ENCODE results near the gene ELOB.

ELOB gene

DNA sequence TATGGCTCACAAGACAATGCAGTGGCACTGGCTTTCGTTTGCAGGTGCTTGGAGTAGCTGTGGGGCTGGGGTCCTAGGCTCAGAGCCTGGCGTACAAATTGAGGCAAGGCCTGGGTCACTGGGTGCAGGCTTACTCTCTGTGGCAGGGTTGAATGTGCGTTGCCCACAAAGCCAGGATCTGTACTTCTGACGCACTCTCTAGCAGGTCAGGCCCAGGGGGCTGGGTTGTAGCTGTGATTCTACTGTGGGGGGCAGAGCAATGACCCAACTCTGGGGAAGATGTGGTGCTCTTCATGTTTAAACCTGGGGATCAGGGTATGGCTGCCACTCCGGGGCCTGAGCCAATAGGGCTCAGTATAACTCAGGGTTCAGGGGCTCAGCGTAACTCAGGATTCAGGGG, 33.6 kb upstream of the ELOB start:
- DNase-seq (ENCODE audit: low read depth): no peak

DNA sequence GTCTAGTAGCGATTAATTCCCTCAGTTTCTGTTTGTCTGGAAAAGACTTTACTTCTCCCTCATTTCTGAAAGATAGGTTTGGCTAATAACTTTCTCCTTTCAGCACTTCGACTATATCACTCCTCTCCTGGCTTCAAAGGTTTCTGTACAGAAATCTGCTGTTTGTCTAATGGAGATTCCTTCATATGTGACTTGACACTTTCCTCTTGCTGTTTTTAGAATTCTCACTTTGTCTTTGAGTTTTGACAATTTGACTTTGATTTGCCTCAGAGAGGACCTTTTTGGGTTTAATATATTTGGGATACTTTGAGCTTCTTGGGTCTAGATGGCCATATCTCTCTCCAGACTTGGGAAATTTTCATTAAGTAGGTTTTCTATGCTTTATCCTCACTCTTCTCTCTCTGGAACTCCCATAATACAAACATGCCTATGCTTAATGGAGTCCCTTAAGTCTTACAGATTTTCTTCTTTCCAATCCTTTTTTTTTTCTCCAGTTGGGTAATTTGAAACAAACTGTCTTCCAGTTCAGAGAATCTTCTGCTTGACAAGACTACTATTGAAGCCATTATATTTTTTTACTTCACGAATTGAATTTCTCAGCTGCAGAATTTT, 32.2 kb upstream of the ELOB start:
- DNase-seq (ENCODE audit: low read depth): no peak

DNA sequence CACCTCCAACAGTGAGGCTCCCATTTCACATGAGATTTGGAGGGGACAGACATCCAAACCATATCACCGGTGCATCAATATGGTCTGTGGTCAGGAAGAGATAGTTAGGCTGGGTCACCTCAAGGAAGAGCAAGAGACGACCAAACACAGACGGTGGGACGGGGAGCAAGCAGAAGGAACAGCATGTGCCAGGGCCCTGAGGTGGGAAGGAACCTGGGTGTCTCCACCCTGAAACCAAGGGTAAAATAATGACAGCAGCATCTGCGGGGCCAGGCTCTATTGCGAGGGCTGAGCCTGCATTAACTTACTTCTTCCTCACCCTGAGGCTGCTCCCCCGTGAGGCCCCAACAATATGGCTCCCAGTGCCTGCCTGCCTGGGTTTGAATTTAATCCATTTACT, 31.1 kb upstream of the ELOB start:
- DNase-seq (ENCODE audit: low read depth): no peak

DNA sequence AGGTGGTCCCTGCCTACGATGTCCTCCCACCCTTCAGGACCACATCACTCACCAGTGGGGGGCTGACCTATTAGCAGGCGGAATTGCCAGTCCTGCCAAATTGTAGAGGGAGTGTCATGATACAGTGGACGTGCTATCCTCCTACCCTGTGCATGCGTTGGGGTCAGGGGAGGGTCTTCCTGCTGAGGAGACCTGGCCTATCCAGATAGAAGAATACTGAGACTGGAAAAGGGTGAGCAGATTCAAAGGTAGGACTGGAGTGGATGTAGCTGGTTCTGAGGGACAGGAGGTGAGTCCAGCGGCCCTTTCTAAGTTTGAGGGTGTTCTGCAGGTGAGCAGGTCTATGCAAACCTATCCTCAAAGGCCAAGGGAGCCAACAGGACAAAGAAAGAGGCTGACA, 29.2 kb upstream of the ELOB start:
- no peak for DNase-seq (ENCODE audit: low read depth)

DNA sequence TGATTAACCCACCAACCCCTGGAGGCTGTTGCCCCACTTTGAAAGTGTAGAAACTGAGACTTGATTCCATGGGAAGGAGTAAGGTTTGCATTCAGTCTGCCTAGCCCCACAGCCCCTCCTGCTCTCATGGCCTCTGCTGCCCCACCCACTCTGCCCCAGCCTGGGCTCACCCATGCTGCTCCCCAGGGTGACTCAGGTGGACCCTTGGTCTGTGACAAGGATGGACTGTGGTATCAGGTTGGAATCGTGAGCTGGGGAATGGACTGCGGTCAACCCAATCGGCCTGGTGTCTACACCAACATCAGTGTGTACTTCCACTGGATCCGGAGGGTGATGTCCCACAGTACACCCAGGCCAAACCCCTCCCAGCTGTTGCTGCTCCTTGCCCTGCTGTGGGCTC, 27.6 kb upstream of the ELOB start:
- DNase-seq (ENCODE audit: low read depth): no peak

DNA sequence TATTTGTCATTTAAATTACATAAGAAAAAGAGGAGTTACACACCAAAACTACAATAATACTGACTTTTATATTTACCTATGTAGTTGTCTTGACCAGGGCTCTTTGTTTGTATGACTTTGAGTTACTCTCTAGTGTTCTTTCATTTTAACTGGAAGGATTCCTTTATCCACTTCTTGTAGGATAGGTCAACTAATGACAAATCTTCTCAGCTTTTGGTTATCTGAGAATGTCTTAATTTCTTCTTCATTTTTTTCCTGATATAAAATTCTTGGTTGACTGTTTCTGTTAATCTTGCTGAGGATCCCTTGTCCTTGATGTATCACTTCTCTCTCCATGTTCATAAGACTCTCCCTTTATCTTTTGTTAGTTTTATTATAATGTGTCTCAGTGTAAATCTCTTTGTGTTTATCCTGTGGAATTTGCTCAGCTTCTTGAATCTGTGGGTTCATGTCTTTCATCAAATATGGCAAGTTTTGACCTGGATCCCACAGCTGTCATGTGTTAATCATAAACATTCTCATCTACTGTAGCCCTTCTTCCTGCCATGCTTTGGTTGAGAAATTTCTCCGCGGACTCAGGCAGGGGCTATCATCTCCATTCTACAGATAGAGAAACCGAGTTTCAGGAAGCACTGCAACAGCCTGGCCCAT, 26.6 kb upstream of the ELOB start:
- DNase-seq (ENCODE audit: low read depth): no peak

DNA sequence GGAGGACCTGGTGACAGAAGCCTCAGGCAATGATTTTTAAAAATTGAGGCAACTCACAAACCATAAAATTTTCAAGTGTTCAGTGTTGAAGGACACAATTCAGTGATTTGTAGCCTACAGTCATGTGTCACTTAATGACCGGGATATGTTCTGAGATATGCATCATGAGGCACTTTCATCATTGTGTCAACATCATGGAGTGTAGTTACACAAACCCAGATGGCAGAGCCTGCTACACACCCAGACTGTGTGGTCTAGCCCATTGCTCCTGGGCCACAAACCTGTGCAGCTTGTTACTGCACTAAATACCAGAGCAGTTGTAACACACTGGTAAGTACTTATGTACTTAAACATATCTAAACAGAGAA, 22.8 kb upstream of the ELOB start:
- DNase-seq (ENCODE audit: low read depth): no peak

DNA sequence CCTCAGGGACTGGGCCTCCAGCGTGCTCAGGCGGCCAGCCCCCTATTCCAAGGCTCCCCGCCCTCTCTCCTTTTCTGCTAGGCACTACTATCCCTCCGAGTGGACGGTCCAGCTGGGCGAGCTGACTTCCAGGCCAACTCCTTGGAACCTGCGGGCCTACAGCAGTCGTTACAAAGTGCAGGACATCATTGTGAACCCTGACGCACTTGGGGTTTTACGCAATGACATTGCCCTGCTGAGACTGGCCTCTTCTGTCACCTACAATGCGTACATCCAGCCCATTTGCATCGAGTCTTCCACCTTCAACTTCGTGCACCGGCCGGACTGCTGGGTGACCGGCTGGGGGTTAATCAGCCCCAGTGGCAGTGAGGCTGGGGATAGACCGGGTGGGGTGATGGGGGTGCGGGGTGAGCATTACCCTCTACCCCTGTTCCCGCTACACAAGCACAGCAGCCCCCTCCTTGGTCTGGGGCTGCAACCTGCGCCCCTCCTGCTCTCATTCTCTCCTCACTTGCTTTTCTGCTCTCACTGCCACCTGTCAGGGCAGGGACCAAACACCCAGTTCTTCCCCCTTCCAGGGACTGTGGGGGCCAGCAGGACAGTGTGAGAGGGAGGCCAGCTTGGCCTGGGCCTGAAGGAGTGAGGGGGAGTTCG, 22.3 kb upstream of the ELOB start:
- DNase-seq (ENCODE audit: low read depth): no peak

DNA sequence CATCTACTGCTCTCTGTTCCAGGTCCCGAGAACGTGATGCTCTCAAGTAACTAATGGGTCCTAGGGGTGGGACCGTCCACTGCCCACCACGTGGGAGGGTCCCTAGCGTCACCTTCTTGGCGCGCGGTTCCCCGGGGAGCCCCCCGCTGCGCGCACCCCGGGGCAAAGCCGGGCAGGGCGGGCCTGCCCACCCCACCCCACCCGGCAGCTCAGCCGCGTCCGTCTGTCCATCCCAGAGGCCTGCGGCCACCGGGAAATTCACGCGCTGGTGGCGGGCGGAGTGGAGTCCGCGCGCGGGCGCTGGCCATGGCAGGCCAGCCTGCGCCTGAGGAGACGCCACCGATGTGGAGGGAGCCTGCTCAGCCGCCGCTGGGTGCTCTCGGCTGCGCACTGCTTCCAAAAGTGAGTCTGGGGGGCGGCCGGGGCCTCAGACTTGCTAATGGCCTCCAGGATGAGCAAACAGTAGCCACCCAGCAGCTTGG, 21.7 kb upstream of the ELOB start:
- no peak for DNase-seq (ENCODE audit: low read depth)

DNA sequence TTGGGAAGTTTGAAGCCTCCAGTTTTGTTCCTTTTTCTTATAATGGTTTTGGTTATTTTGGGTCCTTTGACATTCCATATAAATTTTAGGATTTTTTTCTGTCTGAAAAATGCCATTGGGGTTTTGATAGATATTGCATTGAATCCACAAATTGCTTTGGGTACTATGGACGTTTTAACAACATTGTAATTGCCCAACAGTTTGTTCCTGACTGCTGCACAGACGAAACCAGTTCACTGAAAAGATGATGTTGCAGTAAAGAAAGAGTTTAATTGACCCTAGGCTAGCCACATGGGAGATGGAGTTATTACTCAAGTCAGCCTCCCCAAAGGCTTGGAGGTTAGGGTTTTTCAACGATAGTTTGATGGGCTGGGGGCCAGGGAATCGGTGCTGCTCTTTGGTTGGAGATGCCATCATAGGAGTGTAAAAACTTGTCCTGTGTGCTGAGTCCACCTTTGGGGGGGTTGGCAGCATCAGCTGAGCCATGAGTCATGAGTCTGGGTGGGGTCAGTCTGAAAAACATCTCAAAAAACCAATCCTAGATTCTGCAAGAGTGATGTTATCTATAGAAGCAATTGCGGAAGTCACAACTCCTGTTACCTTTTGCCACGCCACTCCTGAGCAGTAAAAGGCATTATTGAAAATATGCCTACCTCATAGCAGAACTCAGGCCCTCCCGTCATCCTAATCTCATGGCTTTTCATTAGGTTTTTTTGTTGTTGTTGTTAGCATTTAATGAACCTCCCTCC, 18.5 kb upstream of the ELOB start:
- DNase-seq (ENCODE audit: low read depth): no peak

DNA sequence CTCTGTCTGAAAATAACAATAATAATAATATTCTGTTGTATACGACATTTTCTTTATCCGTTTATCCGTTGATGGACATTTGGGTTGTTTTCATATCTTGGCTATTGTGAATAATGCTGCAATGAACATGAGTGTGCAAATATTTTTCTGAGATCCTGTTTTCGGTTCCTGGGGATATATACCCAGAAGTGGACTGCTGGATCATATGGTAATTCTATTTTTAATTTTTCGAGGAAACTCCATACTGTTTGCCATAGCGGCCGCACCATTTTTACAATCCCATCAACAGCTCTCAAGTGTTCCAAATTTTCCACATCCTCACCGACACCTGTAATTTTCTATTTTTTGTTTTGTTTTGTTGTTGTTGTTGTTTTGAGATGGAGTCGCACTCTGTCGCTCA, 15.9 kb upstream of the ELOB start:
- DNase-seq (ENCODE audit: low read depth): no peak

DNA sequence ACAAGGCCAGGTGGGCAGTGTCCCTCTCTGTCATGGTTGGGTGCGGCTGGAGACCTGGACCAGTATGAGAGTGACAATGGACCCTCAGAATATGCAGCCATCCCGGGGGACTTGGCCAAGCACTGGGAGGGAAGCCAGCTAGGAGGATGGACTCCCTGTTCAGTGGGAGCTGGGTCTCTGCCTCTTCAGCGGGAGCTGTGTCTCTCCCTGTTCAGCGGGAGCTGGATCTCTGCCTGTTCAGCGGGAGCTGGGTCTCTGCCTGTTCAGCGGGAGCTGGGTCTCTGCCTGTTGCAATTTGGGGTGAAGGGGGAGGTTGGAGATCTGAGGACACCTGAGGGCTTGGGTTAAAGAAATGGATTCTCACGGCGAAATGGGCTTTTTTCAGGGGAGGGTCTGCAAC, 14.1 kb upstream of the ELOB start:
- DNase-seq (ENCODE audit: low read depth): no peak

DNA sequence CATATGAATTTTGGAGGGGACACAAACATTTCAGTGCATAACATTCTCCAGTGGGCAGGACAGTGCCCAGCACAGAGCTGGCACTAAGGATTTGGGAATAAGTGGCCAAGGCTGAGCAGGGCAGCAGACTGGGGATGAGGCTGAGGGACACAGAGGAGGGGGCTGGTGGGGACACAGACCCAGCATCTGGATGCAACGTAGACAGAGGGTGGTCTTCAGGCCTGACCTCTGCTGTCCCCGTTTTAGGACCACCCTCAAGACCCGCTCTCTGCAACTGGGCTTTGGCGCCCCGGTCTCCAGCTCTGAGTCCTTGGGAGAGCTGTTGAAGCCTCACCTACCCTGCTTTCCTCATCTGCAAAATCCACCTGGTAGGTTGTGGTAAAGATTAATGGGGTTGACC, 13.6 kb upstream of the ELOB start:
- no peak for DNase-seq (ENCODE audit: low read depth)

DNA sequence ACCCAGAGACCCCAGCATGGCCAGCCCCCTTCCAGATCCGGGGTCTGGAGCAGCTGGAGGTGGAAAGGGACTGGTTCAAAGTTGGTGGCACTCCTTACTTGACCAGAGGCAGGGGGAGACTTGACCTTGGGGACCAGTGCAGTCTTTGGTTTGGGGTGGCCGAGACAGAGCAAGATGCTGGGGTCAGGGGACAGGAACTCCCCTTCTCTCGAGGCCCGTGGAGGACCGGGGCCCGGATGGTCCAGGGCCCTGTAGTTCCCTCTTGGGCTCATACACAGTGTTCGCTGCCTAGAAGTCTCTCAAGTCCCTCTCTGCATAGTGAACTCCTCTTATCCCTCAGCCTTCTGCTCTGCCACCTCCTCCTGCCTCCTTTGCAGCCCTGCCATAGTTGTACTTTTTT, 10.9 kb upstream of the ELOB start:
- DNase-seq (ENCODE audit: low read depth): no peak

DNA sequence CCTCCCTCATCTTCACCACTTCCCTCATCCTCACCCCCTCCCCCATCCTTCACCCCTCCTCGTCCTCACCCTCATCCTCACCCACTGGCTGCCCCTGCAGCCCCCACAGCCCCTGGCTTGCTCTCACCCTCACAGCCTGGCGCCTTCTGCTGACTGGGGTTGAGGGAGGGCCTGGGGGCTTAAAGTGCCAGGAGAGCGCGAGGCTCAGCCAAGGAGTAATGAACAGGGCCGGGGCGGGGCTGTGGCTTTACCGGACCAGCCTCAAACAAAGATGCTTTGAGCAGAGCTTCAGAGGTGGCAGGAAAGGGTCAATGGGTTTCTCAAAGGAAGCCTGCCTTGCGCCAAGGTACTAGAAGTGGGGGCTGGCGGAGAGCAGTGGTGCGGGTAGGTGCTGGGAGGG, 10.3 kb upstream of the ELOB start, which contains the start of gene PRSS33:
TSS of gene PRSS33 (minus strand) at position 155 of the 400 bp plus-strand sequence. CDS start 1,013 bp downstream, outside the sequence.
- no peak for DNase-seq (ENCODE audit: low read depth)

DNA sequence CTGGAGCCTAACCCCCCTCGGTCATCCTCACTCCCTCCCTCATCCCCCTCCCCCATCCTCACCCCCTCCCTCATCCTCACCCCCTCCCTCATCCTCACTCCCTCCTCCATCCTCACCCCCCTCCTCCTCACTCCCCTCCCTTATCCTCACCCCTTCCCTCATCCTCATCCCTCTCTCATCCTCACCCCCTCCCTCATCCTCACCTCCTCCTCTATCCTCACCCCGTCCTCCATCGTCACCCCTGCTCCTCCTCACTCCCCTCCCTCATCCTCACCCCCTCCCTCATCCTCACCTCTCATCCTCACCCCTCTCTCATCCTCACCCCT, 9.7 kb upstream of the ELOB start:
- no peak for DNase-seq (ENCODE audit: low read depth)

DNA sequence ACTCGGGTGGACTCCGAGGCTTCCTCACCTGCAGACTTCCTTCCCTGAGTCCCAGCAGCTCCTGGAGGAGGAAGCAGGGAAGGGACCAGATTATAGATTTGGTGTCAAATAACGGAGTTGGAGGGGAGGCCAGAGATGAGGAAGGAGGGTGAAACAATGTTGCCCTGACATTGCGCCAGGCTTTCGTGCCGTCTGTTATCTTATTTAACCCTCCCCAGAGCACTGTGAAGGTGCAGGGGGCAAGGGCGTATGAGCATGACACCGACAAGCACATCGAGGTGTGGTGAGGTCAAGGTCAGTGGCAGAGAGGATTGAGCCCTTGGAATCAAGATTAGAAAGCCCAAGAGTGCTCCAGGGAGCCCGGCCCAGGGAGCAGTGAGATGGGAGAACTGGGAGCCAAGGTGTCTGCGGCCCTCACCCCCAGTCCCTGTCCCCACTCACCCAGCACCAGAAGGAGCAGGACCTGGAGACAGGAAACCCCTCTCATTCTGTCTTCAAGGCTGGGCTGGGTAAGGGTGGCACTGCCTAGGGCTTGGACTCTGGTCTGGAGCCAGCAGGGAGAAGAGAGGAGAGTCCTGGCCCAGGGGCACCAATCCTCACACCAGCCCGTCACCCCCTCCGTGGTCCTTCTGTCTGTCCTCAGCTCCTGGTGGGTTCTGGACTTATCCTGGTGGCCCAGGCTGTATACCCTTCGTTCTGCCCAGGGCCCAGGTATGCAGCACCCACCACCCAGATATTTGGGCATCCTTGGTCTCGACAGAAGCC, 9.2 kb upstream of the ELOB start:
- DNase-seq (ENCODE audit: low read depth): no peak

DNA sequence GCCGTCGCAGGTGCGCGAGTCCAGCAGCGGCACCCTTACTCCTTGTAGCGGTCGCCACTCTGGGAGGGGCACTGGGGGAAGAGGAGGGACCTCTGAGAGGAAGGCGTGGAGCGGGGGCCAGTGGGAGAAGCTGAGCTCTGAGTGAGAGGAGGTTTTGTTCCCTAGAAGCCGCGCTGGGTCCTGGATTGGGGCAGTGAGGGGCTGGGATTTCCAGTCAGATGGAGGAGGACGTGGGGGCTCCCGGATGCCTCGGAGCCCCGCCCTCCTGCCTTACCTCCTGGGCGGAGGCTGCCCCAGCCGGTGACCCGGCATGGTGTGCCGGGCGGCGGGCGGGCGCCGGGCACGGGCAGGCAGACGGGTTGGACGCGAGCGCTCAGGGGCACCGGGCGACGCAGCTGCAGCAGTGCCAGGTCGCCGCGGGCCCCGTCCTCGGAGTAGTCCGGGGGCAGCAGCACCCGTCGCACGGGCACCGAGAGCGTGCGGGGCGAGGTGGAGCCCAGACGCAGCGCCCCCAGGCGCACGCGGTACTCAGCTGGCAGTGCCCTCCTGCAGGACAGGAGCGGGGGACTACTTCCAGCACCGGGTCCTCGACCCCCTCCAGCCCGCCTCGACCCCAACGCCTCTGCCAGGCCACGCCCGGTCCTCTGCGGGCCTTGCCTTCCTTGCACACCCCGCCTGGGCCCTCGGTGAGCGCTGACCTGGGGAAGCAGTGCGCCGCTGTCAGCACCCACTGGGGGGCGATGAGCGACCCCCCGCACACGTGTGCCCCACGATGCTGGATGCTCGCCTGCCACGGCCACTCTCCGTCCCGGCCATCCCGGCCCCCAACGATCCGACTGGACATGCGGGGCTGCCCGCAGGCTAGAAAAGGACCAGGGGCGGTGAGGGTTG, 8.3 kb upstream of the ELOB start:
- no peak for DNase-seq (ENCODE audit: low read depth)

DNA sequence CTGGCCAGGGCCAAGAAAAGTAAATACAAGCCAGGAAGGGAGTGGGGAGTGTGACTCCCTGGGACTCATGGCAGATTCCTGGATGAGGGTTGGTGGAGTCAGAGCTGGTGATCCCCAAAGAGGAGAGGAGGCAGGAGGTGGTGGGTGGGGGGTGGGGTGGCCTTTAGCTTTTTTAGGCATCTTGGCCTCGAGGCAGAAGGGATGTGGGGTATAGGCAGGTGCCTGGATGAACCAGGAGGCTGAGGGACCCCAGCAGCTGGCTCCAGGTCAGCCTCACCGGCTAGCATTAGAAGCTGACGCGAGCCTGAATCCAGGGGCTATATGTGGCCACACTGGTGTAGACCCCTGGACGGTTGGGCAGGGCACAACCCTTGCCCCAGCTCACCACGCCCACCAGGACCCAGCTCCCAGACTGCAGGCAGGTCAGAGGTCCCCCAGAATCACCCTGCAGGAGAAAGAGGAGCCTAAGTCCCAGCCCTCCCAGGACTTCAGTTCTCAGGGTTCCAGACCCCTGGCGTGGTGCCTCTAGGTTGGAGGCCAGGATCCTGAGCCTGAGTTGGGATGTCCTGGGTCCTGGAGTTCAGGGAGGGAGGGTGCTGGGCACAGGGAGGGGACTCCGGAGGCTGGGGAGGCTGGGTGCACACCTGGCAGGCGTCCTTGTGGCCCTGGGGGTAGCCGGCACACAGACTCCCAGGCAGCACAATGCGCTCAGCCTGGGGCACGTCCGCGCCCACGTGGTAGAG, 7.4 kb upstream of the ELOB start:
- DNase-seq (ENCODE audit: low read depth): no peak

DNA sequence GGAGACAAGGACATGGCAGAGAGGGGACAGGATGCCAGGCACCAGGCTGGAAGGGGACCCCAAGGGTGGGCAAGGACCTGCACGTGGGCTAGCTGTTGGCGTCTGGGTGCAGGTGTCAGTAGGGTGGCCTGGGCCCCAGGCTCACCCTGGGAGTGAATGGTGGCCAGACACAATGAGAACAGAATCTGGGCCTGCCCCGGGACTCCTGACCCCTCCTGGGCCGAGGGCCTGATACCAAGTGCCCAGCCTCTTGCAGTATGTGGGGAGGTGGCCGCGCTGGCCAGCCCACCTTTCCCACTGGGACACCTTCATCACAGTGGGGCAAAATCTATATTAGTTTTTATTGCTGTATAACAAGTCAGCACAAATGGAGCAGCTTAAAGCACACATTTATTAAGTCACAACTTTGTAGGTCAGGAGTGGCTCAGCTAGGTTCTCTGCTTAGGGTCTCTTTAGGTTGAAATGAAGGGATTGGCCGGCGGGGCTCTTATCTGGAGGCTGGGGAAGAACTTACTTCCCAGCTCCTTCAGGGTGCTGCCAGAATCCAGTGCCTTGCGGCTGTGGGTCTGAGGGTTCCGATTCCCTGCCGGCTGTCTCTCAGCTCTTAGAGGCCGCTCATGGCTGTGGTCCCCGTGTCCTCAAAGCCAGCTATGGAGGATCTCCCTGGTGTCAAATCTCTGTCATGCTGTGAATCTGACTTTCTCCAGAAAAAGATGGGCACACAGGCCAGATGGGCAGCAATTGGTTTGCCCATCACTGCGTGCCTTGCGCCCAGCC, 6.7 kb upstream of the ELOB start:
- no peak for DNase-seq (ENCODE audit: low read depth)
